Measurements from ENCODE around the gene CMPK2. TPM values are rescaled to one million over a fixed set of nuclear protein-coding genes. Genes with fewer than 3 reads are reported as not detected.

CMPK2 gene
- total and polyA plus RNA-seq, 9 of the 15 experiments (the other 6 are each of a cell fraction or from before 2014, with no cell fraction given) = 2.6 to 10.5 (median 5.0) TPM

GRCh38 chr2:6893876-6894482 lies 28.3 kb upstream of the CMPK2 start (continued):
- TF ChIP-seq TSHZ1 (CRISPR knock-in tag; IDR thresholded peaks at IDR 0.05) = no peak
- peak; percentile 100 for TF ChIP-seq CBFA2T3 (IDR thresholded peaks at IDR 0.05)
- no peak for TF ChIP-seq ZNF57 (CRISPR knock-in tag; IDR thresholded peaks at IDR 0.05)
- TF ChIP-seq ZNF212 (CRISPR knock-in tag; IDR thresholded peaks at IDR 0.05) = no peak
- no peak for TF ChIP-seq ZZZ3 (IDR thresholded peaks at IDR 0.05)
- no peak for TF ChIP-seq C11orf30 (IDR thresholded peaks at IDR 0.05; ENCODE audit: low read depth)
- no peak for TF ChIP-seq KLF10 (CRISPR knock-in tag; IDR thresholded peaks at IDR 0.05)
- peak; percentile 100 for TF ChIP-seq ARID1B (IDR thresholded peaks at IDR 0.05)
- TF ChIP-seq NR1H2 (CRISPR knock-in tag; IDR thresholded peaks at IDR 0.05) = no peak
- peak; percentile 77; the same call in 1 of the 2 replicates for TF ChIP-seq ETS1 (conservative IDR thresholded peaks at IDR 0.05; ENCODE audit: control insufficient read depth, low read depth, low read length)
- no peak for TF ChIP-seq FOXJ3 (CRISPR knock-in tag; IDR thresholded peaks at IDR 0.05)
- no peak for TF ChIP-seq RBFOX2 (IDR thresholded peaks at IDR 0.05; ENCODE audit: low read depth, low read length)
- no peak for TF ChIP-seq NFE2L1 (tag; IDR thresholded peaks at IDR 0.05; ENCODE audit: borderline replicate concordance, low read depth)
- no peak for TF ChIP-seq ZSCAN32 (CRISPR knock-in tag; IDR thresholded peaks at IDR 0.05)
- TF ChIP-seq NFRKB (IDR thresholded peaks at IDR 0.05; ENCODE audit: low read depth) = 0 out of 2 replicates have a peak, but pooled peaks have one; percentile 28
- peak; percentile 90; the same call in 1 of the 2 replicates for TF ChIP-seq NR4A1 (CRISPR knock-in tag; IDR thresholded peaks at IDR 0.05)
- TF ChIP-seq NR4A1 (tag; IDR thresholded peaks at IDR 0.05) = peak; percentile 98
- peak; percentile 37; the same call in 1 of the 2 replicates for TF ChIP-seq ZNF79 (CRISPR knock-in tag; IDR thresholded peaks at IDR 0.05; ENCODE audit: low read depth)

Data from K562 (cell line).